H54 (cell line): ENCODE measurements around the gene RAPGEFL1.
A peak's percentile ranks its signal among the peaks of the same experiment; 100 is the strongest.

Source experiments
- DNase-seq: peaks from one replicate; pipeline ENCODE4 v3.0.0; 2011; ENCODE audit warnings: low spot score, mixed read lengths; ENCODE audit not compliant: insufficient read length
- FAIRE-seq: peaks from 3 replicates; lab custom pipeline; 2011; peaks lifted over from hg19 to GRCh38; lab: Jason Lieb, UNC
- POLR2A ChIP-seq: IDR thresholded peaks from 2 replicates; pipeline ENCODE4 v1.6.1; 2011; ENCODE audit warnings: low read depth, mild to moderate bottlenecking, low read length

Gene RAPGEFL1

DNA sequence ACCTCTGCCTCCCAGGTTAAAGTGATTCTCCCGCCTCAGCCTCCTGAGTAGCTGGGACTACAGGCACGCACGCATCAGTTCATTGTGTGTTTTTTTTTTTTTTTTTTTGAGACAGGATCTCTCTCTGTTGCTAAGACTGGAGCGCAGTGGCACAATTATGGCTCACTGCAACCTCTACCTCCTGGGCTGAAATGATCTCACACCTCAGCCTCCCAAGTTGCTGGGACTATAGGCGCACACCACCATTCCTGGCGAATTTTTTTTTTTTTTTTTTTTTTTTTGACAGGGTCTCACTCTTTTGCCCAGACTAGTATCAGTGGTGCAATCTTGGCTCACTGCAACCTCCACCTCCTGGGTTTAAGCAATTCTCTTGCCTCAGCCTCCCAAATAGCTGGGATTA, 17.8 kb upstream of the RAPGEFL1 start:
- FAIRE-seq (no peak), DNase-seq (no peak)
- TF ChIP-seq POLR2A: no peak

DNA sequence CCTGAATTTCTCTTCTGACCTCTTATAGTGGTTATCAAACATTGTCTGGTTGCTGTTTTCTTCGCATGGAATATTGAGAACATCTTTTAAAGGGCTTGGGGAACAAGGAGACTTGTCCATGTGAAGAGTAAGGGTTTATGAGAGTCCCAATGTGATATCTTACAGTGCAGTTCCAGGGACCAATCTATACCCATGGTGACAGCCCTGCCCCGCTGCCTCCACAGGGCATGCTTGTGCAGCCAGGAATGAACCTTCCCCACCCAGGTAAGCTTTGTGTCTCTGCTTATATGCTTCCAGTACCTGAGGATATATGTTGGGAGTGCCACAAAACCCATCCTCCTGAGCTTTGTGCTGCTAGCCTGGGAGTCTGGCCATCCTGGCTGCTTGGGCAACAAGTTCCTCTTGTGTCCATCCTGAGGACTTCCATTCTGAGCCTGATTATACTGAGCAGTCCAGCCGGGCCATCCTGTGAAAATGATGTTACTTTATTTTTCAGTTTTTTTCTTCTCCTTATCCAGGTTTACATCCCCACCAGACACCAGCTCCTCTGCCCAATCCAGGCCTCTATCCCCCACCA, 9.5 kb upstream of the RAPGEFL1 start:
- no peak for TF ChIP-seq POLR2A
- no peak for FAIRE-seq

DNA sequence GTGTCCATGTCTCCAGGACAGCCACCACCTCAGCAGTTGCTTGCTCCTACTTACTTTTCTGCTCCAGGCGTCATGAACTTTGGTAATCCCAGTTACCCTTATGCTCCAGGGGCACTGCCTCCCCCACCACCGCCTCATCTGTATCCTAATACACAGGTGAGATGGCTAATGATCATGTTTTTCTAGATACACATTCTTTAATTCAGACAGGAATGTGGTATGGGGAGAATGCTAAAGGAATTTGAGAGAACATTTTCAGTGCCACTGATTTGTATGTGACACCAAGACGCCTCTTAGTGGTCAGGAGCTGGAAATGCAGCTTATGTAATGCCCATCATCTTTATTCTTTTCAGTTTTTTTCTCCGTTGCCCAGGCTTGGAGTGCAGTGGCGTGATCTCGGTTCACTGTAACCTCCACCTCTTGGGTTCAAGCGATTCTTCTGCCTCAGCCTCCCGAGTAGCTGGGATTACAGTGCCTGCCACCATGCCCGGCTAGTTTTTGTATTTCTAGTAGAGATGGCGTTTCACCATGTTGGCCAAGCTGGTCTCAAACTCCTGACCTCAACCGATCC, 8.9 kb upstream of the RAPGEFL1 start:
- peak; percentile 74 for DNase-seq
- TF ChIP-seq POLR2A: no peak
- FAIRE-seq: no peak

More for the DNA sequence above, 9.5 kb upstream of the RAPGEFL1 start:
- no peak for DNase-seq

DNA sequence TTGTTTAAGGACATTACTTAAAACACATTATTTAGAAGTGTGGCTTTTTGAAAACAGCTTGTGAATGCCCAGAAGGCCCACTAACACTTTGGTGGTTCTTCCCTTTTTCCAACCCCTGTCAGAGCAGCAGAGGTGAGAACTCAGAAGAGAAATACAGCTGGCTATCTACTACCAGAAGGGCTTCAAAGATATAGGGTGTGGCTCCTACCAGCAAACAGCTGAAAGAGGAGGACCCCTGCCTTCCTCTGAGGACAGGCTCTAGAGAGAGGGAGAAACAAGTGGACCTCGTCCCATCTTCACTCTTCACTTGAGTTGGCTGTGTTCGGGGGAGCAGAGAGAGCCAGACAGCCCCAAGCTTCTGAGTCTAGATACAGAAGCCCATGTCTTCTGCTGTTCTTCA, 6.9 kb upstream of the RAPGEFL1 start:
- FAIRE-seq (no peak), DNase-seq (no peak)
- no peak for TF ChIP-seq POLR2A

DNA sequence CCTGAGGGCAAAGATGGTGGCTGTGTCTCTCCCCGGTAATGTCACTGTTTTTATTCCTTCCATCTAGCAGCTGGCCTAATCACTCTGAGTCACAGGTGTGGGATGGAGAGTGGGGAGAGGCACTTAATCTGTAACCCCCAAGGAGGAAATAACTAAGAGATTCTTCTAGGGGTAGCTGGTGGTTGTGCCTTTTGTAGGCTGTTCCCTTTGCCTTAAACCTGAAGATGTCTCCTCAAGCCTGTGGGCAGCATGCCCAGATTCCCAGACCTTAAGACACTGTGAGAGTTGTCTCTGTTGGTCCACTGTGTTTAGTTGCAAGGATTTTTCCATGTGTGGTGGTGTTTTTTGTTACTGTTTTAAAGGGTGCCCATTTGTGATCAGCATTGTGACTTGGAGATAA, 5.5 kb upstream of the RAPGEFL1 start:
- FAIRE-seq (no peak), DNase-seq (no peak)
- no peak for TF ChIP-seq POLR2A

DNA sequence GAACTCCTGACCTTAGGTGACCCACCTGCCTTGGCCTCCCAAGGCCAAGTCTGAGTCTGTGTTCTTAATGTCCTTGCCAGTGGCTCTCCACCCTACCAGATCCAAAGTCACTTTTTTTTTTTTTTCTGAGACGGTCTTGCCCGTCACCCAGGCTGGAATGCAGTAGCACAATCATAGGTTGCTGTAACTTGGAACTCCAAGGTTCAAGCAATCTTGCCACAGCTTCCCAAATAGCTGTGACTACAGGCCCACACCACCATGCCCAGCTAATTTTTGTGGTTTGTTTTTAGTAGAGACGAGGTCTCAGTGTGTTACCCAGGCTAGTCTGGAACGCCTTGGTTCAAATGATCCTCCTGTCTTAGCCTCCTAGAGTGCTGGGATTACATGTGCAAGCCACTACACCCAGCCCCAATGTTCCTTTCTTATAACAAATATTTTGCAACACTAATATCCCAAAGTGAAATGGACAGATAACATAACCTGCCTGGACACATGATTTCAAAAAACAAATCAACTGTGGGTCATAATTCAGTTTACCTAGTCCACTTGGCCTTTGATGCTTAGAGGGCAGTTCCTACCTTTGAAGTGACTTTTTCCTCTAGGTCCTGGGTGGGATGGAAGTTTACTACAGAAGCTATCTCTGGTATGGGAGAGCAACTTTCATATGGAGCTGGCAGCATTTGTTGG, 4.0 kb upstream of the RAPGEFL1 start:
- no peak for TF ChIP-seq POLR2A
- FAIRE-seq: no peak
- DNase-seq: no peak

DNA sequence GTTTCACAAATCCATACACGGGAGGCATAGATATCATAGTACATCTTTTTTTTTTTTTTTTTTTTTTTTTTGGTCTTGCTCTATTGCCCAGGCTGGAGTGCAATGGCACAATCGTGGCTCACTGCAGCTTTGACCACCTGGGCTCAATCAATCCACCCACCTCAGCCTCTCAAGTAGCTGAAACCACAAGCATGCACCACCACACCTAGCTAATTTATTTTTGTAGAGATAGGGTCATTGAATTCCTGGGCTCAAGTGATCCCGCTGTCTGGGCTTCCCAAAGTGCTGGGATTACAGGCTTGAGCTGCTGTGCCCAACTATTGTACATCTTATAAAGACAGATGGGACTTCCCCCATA, 3.5 kb upstream of the RAPGEFL1 start:
- DNase-seq: no peak
- no peak for TF ChIP-seq POLR2A
- no peak for FAIRE-seq

DNA sequence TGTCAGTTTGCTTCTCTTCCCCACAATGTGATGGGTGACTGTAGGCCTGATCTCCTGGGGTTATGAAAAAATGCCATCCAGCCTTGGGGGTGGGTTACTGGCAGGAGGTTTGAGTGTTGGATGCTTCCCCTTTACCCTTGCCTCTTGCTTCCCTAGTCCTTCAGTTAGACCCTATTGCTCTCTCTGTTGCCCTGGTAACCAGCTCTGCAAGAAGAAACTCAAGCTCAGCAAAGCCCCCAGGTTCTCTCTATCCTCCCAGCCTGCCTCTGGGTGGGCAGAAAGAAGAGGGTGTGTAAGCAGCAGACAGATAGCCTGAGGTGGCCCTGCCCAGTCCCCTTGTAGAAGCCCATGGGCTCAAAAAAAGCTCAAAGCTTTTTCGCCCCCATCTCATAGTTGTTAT, 2.8 kb upstream of the RAPGEFL1 start:
- no peak for TF ChIP-seq POLR2A
- no peak for FAIRE-seq
- no peak for DNase-seq

DNA sequence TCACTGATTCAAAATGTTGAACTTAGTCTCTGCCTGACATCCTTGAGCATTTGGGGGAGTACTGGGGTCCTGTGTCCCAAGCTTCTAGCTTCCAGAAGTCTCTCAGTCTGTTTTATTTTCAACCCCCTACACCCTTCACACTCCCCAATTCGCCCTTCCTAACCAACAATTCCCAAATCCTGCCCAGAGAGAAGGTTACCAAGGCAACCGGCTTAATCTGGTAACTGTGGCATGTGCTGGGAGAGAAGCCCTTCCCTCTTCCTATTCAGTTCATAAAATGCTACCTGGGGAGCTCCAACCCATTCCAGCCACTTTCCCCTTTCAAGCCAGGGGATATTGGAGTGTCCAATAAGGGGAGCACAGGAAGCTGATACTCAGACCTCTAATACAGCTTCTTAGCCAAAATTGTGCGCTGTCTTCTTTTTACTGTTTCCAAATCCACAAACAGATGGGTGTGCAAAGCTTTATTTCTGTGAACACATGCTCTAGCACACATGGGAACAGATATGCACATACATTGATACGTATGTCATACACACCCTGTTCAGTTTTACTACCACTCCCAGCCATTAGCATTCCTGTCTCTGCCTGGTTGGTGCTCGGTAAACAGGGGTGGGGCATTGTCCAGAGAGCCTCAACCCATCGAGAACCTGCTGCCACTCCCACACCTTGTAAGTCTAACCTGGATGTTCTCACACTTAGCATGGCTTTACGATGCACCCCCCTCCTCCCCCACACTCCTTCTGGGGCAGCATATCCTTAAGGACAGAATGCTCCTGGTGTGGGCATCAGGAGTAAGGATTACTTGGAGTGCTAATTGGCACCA, 1.1 kb upstream of the RAPGEFL1 start:
- no peak for TF ChIP-seq POLR2A
- no peak for DNase-seq
- no peak for FAIRE-seq

DNA sequence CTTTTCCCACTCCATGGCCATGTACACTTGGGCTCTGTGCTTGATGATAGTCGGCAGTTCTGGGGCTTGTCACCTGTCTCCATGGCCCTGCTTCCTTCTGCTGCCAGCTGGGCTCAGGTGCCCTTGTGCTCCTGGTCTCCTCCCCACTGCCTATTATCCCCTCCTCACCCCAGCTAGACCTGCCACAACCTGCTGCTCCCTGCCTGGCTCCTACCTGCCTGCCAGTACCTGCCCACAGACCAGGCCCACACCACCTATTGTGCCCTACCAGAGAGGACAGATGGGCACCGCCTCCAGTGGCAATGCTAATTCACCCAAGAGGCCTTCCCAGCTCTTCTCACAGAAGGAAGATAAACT, 538 bp upstream of the RAPGEFL1 start:
- DNase-seq: no peak
- FAIRE-seq: no peak
- TF ChIP-seq POLR2A: no peak

DNA sequence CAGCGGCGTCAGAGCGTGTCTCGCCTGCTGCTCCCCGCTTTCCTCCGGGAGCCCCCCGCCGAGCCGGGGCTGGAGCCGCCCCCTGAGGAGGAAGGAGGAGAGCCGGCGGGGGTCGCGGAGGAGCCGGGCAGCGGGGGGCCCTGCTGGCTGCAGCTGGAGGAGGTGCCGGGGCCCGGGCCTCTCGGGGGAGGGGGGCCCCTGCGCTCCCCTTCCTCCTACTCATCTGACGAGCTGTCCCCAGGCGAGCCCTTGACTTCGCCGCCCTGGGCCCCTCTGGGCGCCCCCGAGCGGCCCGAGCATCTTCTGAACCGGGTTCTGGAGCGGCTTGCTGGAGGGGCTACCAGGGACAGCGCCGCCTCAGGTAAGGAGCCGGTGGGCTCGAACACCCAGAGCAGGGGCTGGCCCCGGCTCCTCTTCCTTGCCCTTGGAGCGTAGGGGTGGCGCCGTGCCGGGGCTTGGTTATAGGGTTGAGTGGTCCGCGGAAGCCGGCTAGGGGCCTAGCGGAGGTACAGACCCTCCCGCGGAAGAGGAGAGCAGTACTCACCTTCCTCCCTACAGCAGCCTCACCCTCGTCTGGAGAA, 841 bp downstream of the RAPGEFL1 start:
- no peak for FAIRE-seq

DNA sequence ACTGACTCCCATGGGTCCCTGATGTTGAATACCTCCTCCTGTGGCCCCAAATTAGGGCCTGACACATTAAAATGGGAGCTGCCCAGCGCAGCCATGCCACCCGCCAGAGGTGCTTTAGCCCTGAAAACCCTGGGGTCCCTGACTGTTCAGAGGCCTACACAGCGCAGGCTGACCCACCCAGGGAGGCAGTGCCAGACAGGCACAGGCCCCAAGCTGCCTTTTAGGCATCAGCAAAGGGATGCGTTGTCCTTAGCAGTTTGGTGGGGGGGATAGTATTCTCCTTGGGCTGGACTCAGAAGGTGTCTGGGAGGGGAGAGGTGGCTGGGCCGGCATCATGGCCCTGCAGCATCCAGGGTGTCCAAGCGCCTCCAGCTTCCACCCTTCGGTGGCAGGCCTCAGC, 1.4 kb downstream of the RAPGEFL1 start:
- no peak for FAIRE-seq
- TF ChIP-seq POLR2A: no peak
- DNase-seq: no peak

More for the DNA sequence above, 841 bp downstream of the RAPGEFL1 start:
- DNase-seq: no peak
- no peak for TF ChIP-seq POLR2A

DNA sequence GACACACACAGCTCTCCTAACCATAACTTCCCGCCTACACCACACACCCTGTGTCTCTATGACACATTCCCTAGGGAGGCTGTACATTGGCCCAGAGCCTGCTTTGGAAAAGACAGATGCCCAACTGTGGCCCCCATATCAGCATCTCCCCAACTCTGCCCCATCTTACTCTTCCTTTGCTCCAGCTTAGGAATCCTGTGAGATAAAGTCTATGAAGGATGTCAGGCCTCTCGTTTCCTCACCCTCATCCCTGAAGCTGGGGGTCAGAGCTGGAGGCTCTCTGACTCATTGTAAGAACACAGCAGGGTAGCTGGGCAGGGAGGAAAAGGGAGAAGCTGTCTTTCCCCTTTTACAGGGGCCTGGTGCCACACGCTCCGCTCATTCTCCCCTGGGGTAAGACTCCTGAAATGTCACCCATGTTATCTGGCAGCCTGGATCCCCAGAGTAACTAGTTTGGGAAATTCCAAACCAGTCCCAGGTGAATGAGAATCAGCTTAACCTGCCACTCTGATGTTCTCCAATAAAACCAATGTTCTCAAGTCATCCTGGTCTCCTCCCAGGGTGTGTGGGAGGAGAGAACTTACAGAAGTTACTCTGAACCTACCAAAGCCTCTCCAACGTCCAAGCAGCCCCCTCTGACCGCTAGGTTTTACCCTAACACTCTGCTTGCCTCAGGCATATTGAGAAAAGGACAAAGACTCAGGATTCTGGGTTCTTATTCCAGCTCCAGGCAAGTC, 2.8 kb downstream of the RAPGEFL1 start:
- no peak for TF ChIP-seq POLR2A
- FAIRE-seq (no peak), DNase-seq (peak; percentile 97)
